IPS DF 4.7 (cell line): ENCODE measurements around the gene RGS7.
"Not testable (repeated sequence)": the region's sequence is repeated elsewhere in the genome, so short reads cannot be mapped to it uniquely, and the experiment has no call there.

ENCODE experiments used
- DNase-seq: peaks from one replicate; pipeline ENCODE4 v3.0.0-alpha.2; 2013; ENCODE audit warnings: low spot score; ENCODE audit errors: extremely low read depth

The RGS7 gene

GRCh38 chr1:241332037-241332409 lies 25.0 kb downstream of the RGS7 start:
- DNase-seq = no peak

DNA sequence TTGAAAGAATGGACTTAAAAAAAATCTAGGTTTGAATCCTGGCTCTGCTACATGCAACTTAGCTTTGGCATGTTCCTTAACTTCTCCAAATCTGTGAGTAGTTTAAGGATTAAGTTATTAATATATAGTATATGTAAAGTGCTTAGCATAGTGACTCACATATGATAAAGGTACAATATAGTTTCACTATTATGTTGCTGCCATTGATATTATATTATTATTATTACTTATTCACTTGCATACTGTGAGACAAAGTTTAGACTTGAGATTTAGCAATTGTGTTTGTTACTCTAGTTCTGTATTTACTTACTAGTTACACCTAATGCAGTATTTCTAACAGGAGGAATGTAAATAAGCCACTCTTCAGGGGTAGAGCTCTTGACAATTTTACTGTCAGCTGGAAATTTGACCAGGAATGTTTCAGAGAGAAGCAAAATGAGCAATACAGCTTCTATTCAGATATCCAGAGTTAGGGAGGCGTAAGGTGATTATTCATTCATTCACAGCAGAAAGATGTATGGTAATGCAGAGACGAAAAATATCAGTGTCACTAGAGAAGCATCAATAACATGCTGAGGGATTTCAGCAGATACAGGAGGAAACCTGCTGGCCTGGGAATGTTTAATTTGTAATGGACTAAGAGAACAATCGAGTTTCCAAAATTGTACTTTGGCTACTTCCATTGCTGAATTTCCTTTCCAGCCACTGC lies 25.5 kb downstream of the RGS7 start:
- DNase-seq = no peak

GRCh38 chr1:241330619-241331327 lies 26.2 kb downstream of the RGS7 start:
- no peak for DNase-seq

DNA sequence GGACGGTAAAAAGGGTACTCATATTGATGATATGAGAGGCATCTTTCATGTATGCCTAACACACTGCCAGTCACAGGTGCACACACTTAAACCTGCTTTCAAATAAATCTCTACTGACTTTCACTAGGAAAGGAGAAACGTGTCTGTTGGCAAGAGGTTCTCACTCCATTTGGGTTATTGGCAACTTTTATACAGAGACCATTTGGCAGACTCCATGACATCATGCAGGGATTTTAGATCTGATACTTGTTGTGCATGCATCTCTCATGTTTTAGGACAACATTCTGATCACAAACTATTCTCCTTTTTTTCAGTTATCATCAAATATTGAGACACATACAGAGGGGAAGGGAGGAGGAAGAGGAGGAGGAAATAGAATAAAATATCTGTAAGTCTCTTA lies 31.5 kb downstream of the RGS7 start:
- DNase-seq = no peak

DNA sequence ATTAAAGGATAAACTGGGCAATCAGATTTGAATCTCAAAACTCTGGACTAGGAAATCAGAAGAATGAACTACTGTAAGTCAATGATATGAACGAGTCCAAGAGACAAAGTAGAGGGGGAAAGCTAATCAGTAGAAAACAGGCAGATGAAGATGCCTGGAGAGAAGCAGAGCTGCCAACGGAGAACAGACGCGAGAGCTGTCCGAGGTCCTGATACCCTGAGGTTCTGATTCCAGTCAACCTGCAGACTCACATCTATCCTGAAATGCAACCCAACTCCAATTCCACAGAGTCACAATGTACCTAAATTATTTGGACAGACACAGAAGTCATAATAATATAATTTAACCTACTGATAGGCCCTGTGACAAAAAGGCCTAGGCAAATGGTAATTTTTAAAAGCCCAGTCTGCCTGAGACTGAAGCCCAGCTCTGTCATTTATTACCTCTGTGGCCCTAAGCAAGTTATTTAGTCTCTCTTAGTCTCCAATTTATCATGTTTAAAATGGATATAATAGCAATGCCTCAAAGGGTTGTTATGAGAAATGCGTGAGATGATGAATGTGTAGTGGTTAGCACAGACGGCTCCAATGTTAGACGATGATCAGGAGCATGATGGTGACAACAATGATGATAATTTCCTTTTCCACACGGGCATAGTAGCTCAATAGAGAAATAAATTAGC lies 33.4 kb downstream of the RGS7 start:
- DNase-seq = peak; percentile 49

- no peak for DNase-seq
These were observed 39.3 kb downstream of the RGS7 start for GRCh38 chr1:241317676-241318075.

- DNase-seq = no peak
These were observed 40.6 kb downstream of the RGS7 start for GRCh38 chr1:241316372-241316771.

DNA sequence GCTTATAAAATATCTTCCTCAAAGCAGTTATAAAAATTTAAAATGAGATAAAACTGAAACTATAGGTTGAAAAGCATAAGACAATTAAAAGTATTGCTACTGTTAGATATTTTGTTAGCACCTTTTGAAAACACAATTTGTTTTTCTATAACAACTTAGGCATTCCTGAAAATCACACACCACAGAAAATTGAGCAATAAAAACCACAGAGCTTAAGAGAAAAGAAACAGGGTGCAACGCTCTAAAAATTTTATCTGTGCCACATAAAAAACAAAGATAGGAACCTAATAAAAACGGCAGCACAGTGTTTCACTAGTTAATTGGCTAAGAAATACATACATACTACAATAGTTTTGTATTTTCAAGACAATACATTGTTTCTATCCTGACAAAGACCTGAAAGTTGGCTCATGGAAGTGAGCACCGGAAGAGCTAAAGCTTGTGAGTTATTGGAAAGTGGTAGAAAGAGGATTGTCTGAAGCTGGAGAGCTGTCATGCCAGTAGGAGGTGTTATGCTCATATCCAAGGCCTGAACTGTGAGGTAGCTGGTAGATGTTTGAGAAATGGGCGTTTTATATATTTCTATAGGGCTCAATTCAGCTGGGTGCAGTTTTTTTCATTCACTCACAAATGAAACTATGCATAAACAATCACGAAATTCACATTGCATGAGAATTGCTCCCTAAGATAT lies 45.8 kb downstream of the RGS7 start:
- DNase-seq = no peak

- no peak for DNase-seq
These were observed 46.6 kb downstream of the RGS7 start for GRCh38 chr1:241310451-241310850.

- DNase-seq = no peak
These were observed 47.4 kb downstream of the RGS7 start for GRCh38 chr1:241309651-241310050.

- no peak for DNase-seq
These were observed 48.5 kb downstream of the RGS7 start for GRCh38 chr1:241308471-241308870.

- no peak for DNase-seq
These were observed 49.0 kb downstream of the RGS7 start for GRCh38 chr1:241308011-241308410.

DNA sequence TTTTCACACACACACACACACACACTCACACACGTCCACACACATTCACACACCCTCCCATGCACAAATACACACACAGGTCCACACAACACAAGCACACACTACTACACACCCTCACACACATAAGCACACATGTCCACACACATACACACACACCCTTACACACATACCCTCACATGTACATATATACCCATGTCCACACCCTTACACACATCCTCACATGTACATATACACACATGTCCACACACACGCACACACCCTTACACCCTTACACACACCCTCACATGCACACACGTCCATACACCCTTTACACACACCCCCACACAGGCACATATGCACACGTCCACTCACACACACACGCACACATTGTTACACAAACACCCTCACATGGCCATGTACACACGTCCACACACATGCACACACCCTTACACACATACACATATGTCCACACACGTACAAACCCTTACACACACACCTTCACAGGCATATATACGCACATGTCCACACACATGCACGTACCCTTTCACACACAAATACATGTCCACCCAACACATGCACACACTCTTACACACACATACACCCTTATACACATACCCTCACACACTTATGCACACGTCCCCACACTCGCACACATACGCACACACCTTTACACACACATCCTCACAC lies 50.7 kb downstream of the RGS7 start:
- DNase-seq = no peak

- peak; percentile 25 for DNase-seq
These were observed 55.0 kb downstream of the RGS7 start for GRCh38 chr1:241302024-241302423.

- DNase-seq = no peak
These were observed 57.7 kb downstream of the RGS7 start for GRCh38 chr1:241299347-241299746.

DNA sequence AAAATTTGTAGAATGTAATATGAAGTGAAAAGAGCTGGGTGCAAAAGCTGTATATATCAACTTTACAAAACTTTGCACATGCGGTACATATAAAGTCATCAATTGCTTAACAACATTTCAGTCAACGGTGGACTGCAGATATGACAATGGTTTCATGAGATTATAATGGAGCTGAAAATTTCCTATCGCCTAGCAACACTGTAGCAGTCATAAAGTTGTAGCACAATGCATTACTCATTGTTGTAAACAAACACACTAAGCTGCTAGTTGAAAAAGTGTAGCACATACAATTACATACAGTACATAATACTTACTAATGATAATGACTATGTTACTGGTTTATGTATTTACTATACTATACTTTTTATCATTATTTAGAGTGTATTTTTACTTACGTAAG lies 64.0 kb downstream of the RGS7 start:
- no peak for DNase-seq

GRCh38 chr1:241291548-241291947 lies 65.5 kb downstream of the RGS7 start:
- not testable (repeated sequence) for DNase-seq

DNA sequence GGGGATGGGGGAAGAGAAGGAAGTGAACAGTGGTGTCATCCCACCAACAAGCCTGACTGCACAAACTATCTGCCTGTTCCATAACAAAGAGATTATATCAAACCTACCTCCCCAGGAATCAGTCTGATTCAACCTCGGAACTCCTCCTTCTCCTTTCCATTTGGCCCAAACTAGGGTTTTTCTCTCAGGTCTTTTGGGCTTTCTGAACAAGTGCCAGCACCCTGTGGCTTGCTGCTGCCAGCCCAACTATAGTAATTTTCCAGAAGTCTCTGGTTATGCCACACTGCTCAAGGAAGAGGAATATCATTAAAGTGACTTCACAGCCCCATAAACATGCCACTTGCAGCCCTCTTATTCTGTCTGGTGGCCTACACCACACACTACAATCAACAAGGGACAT lies 70.5 kb downstream of the RGS7 start:
- DNase-seq = no peak

DNA sequence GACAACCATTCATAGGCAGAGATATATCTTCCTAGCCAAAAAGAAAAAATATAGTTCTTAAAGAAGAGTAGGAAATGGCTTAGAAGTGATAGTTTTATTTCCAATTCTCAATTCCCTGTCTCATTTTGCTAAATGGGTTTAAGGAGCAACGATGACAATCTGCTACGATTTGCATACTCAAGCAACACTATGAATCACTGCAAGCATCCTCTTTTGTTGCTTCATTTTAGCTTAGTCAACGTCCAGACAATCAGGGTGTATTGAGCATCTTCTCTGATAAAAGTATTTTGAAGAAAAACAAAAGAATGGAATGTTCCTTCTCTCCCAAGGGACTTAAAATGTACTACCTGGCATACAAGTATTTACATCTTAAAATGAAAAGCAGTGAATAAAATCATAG lies 80.6 kb downstream of the RGS7 start:
- no peak for DNase-seq

DNA sequence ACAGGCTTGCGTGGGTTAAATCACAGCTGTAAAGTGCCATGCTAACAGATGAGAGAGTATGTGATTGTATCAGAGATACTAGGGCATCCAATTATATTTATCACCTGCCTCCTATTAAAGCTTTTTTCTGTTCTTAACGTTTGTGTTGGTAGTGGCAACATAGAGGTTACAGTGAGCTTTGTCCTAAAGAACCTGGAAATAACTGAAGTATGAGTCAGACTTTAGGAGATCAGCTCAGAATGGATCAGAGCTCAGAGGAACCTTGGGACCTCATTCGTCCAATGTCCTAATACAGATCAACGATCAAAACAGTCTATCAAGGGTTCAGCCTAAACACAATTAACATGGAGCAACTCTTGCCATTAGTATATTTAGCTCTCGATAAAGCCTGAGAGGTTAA lies 81.0 kb downstream of the RGS7 start:
- DNase-seq = no peak

- DNase-seq = no peak
These were observed 81.8 kb downstream of the RGS7 start for GRCh38 chr1:241275226-241275625.
